ENCODE results near the gene PRMT1. TPM values are rescaled to one million over a fixed set of nuclear protein-coding genes. Genes with fewer than 3 reads are reported as not detected.
A peak's percentile ranks its signal among the peaks of the same experiment; 100 is the strongest.

Gene PRMT1
- total and polyA plus RNA-seq, 2 experiments from 2014 or later: 431 to 494 TPM

GRCh38 chr19:49682274-49682673 is 5.2 kb downstream of the PRMT1 start:
- H3K27ac ChIP-seq: no peak overlapping the region
- peaks cover 10% of the 10 kb centered on the region for H3K4me1 ChIP-seq (ENCODE audit: low read depth)
- H3K36me3 ChIP-seq: peaks cover 39% of the 10 kb centered on the region
- H3K27me3 ChIP-seq: no peaks in the 10 kb centered on the region
- H3K4me3 ChIP-seq: no peak overlapping the region
- H3K9me3 ChIP-seq (ENCODE audit: low read depth): no peaks in the 10 kb centered on the region
- TF ChIP-seq CTCF (IDR thresholded peaks at IDR 0.05; ENCODE audit: low read depth, low read length): no peak
- no peak for DNase-seq (ENCODE audit: low read depth in 1 of 2, low spot score in 1 of 2)

GRCh38 chr19:49683814-49684250 is 6.8 kb downstream of the PRMT1 start:
- Histone ChIP-seq H3K9me3 (ENCODE audit: low read depth) (no peaks in the 10 kb centered on the region), H3K27me3 (no peaks in the 10 kb centered on the region), H3K4me3 (no peak overlapping the region), H3K27ac (no peak overlapping the region), H3K36me3 (peaks cover 39% of the 10 kb centered on the region), H3K4me1 (ENCODE audit: low read depth) (peaks cover 10% of the 10 kb centered on the region)
- no peak for DNase-seq (ENCODE audit: low read depth in 1 of 2, low spot score in 1 of 2)
- TF ChIP-seq CTCF (IDR thresholded peaks at IDR 0.05; ENCODE audit: low read depth, low read length): no peak

- H3K9me3 ChIP-seq (ENCODE audit: low read depth): no peaks in the 10 kb centered on the region
- peak; percentile 43 for TF ChIP-seq CTCF (IDR thresholded peaks at IDR 0.05; ENCODE audit: low read depth, low read length)
- peak in 1 of 2 donors; percentile 34 for DNase-seq (ENCODE audit: low read depth in 1 of 2, low spot score in 1 of 2)
- peaks cover 39% of the 10 kb centered on the region for H3K36me3 ChIP-seq
- H3K4me1 ChIP-seq (ENCODE audit: low read depth): peaks cover 6% of the 10 kb centered on the region
- no peak overlapping the region for H3K4me3 ChIP-seq
- H3K27me3 ChIP-seq: no peaks in the 10 kb centered on the region
- no peak overlapping the region for H3K27ac ChIP-seq
Observed at GRCh38 chr19:49684251-49684982, 7.3 kb downstream of the PRMT1 start.

GRCh38 chr19:49684983-49685553 is 8.0 kb downstream of the PRMT1 start:
- peaks cover 3% of the 10 kb centered on the region for H3K4me1 ChIP-seq (ENCODE audit: low read depth)
- no peaks in the 10 kb centered on the region for H3K9me3 ChIP-seq (ENCODE audit: low read depth)
- H3K4me3 ChIP-seq: no peak overlapping the region
- no peak overlapping the region for H3K27ac ChIP-seq
- no peak for DNase-seq (ENCODE audit: low read depth in 1 of 2, low spot score in 1 of 2)
- no peak for TF ChIP-seq CTCF (IDR thresholded peaks at IDR 0.05; ENCODE audit: low read depth, low read length)
- H3K27me3 ChIP-seq: no peaks in the 10 kb centered on the region
- peaks cover 39% of the 10 kb centered on the region for H3K36me3 ChIP-seq

GRCh38 chr19:49685845-49686332 is 8.8 kb downstream of the PRMT1 start:
- Histone ChIP-seq H3K27me3 (no peaks in the 10 kb centered on the region), H3K27ac (no peak overlapping the region), H3K36me3 (peaks cover 39% of the 10 kb centered on the region), H3K4me3 (no peak overlapping the region), H3K9me3 (ENCODE audit: low read depth) (no peaks in the 10 kb centered on the region), H3K4me1 (ENCODE audit: low read depth) (no peaks in the 10 kb centered on the region)
- TF ChIP-seq CTCF (IDR thresholded peaks at IDR 0.05; ENCODE audit: low read depth, low read length): no peak
- DNase-seq (ENCODE audit: low read depth in 1 of 2, low spot score in 1 of 2): no peak
